HT1080 (cell line): Measurements from ENCODE around the gene NDUFS6. TPM values are rescaled to one million over a fixed set of nuclear protein-coding genes. Genes with fewer than 3 reads are reported as not detected.

Experiments
- DNase-seq: peaks from one replicate; pipeline ENCODE4 v3.0.0-alpha.2; 2015; ENCODE audit warnings: low read depth
- polyA plus RNA-seq, 2 experiments: library from polyadenylated mRNA; depleted of rRNA; stranded (reverse); fragments of >200 nt; gene quantifications; 2 replicates each; pipeline ENCODE4 v1.2.3, GENCODE V29; 2015
- total RNA-seq: library from RNA; depleted of rRNA; stranded (reverse); fragments of >200 nt; shearing (Covaris generic); gene quantifications from 2 replicates; pipeline ENCODE4 v1.2.3, GENCODE V29; 2014; rRNA removed

The NDUFS6 gene
- 77.4 and 102 TPM in 2 replicates for total RNA-seq
- polyA plus RNA-seq (2015; cell fraction: cytosol; rRNA removed) = 106 and 165 TPM in 2 replicates
- polyA plus RNA-seq (2015; cell fraction: nucleus; rRNA removed) = 33.7 and 60.3 TPM in 2 replicates

DNA sequence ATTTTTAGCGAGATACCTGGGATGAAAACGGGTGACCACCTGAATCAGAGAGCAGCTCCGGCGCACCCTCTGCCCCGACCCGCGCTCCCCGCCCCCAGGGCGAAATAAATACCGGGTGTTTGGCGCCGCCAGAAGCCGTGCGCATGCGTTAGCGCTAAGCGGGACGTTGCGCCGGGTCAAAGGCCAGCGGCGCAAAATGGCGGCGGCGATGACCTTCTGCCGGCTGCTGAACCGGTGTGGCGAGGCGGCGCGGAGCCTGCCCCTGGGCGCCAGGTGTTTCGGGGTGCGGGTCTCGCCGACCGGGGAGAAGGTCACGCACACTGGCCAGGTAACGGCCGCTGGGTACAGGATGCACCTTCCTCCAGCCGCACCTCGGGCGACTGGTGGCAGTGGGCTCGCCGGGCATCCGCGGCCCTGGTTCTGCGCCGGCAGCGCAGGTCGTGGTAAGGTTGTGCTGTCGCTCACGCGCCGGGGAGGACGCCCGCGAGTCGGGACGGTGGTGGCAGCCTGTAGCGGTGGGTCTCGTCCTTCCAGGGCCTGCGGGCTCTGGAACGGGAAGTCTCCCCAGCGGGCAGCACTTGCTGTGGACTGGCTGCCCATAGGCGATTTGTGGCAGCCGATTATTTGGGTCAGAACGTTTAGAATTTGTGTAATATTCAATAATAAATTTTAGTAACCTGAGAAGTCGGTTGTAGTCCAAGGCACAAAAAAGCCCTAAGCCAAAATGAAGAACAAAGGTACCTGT lies at the start of gene NDUFS6:
Gene NDUFS6 (plus strand): TSS at position 186 of the 745 bp plus-strand sequence. CDS start 11 bp downstream, at position 197.
- DNase-seq = peak; percentile 69

DNA sequence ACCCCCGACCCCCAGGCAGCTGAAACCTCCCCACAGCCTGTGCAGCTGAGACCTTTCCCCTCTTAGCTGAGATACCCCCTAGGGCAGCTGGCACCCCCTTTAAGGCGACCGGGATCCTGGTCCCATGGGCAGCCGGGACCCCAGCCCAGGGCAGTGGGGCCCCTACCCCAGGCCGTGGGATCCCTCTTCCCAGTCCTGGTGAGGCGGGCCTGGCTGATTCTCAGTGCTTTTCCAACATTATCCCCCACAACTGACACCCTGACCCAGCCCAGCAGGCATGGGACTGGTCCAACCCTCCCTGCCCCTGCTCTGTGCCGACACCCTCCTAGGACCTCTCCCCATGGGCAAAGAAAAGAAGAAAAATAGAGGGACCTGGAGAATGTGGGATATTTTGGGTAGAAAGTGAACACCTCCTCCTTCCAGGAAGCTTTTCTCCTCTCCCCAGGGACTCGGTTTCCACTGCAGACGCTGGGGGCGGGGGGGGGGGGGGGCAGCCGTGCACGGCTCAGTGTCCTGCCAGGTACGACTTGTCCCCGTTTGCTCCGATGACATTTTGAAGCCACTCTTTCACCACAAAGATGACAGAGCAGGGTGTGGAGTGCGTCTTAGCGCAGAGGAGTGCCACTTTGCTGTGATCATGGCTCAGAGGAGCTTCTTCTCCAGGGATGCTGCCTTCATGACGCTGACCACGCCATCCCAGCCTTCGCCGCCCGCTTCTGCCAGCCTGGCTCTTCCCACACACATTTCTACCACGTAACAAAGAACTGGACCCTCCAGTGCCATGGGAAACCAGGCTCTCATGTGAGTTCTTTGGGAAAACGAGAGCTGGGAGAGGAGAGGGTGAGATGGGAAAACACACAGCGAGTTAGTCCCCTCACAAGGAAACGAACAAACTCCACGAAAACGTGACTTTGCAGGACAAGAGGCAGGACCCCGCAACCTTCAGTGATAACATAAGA lies 49.1 kb upstream of the NDUFS6 start:
- no peak for DNase-seq

GRCh38 chr5:1752881-1753280 lies 48.3 kb upstream of the NDUFS6 start:
- DNase-seq = no peak

DNA sequence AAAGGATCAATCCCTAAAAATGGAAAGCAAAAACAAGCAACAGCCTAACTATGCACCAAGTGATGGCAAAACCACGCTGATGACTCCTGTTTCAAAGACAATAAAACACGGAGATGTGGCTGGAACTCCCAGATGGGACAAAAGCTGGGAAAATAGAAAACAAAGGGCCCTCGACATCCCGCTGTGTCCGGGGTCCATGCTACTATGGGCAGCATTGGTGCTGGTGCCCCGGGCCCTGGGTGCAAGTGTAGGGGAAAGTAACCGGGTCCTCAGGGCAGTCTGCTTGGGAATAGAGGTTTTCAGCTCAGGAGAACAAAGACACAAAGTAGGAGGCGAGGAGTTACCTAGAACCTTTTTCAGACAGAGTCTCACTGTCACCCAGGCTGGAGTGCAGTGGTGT lies 47.7 kb upstream of the NDUFS6 start:
- no peak for DNase-seq

DNA sequence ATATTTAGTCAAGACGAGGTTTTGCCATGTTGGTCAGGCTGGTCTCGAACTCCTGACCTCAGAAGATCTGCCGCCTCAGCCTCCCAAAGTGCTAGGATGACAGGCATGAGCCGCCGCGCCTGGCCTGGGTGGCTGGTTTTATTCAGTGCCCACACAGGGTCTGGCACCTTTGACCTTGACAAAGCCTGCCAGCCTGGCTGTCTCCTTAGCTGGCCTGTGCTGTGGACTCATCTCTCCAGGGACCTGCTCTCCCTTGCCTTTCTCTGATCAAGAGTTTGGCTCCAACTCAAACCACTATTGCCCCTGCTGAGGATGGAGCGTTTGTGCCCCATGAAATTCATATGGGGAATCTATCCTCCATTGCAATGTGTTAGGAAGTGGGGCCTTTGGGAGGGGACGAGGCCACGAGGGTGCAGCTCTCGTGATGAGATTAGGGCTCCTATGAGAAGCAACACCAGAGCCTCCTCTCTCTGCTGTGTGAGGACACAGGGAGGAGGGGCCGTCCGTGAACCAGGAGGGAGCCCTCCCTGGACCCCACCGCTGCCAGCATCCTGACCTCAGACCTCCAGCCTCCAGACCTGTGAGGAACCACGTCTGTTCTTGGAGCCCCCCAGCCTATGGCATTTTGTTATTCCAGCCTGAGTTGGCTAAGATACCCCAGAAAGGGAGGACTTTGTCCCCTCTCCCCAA lies 46.5 kb upstream of the NDUFS6 start:
- DNase-seq = no peak

- DNase-seq = no peak
These were observed 45.8 kb upstream of the NDUFS6 start for GRCh38 chr5:1755321-1755949.

GRCh38 chr5:1756481-1756880 lies 44.7 kb upstream of the NDUFS6 start:
- DNase-seq = no peak

DNA sequence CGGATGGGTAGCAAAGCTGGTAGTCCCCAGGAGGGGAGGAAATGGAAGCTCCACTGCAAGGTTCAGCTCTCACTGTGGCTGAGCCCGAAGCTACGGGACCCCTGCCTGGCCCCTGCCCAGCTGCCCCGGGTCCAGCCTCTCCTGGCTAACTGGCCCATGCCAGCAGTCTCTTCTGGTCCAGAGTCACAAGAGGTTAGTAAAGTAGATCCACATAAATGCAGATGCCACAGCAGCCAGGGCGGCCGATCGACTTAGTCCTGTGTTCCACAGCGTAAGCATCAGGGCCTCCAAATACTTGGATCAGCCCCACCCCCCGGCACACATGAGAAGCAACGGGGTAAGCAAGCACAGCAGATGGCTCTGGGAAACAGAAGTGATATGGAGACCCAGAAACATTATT lies 43.7 kb upstream of the NDUFS6 start:
- no peak for DNase-seq

- no peak for DNase-seq
These were observed 42.6 kb upstream of the NDUFS6 start for GRCh38 chr5:1758574-1758973.

- no peak for DNase-seq
These were observed 41.7 kb upstream of the NDUFS6 start for GRCh38 chr5:1759378-1759970.

DNA sequence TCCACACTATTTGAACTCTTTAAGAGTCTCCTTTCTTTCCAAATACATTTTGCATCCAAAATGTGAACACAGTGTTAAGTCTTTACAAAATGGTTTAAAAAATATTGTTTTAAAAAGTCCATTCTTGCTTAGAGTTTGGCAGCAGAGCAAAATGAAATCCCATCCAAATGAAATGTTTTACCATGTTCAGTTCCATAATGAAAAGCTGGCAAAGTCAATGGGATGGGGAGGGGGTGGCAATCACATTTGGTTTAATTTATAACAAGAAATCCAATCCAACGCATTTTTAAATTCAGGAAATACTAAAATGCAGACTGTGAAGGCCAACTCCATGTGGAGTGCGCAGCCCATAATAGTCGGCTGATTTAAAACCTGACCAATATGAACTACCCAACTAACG lies 41.0 kb upstream of the NDUFS6 start:
- no peak for DNase-seq

DNA sequence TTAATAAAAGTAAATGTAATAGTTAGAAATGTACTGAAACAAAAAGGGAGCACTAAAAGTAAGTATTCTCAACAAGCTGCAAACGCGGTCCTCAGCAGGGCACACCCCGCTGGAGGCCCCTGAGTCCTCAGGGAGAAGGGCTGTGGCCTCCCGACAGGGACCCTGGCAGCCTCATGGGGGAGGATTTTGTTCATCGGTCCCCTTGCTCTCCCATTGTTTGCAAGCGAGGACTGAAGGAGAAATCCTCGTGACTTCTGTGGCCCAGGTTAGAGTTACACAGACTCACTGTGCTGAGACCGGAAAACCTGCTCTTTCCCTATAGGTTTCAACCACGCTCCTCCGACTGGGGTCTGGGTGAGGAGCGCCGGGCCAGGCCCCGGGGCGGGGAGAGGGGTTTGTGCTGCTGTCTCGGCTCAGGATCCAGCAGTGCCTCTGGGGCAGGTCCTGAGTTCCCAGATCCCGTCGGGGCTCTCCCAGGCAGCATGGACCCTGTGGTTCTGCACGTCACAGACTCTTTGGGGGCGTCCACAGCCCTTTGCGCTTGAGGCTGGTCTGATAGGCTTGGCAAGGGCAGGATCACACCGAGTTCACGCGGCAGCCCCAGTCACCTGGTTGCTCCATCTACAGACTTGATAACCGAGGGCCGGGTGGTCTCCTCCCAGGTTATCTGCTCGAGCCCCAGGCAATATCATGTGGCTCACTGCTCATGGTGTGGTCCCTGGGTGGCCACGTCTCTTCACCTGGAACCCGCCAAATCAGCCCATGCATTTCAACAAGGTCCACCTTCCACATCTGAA lies 40.4 kb upstream of the NDUFS6 start:
- no peak for DNase-seq

DNA sequence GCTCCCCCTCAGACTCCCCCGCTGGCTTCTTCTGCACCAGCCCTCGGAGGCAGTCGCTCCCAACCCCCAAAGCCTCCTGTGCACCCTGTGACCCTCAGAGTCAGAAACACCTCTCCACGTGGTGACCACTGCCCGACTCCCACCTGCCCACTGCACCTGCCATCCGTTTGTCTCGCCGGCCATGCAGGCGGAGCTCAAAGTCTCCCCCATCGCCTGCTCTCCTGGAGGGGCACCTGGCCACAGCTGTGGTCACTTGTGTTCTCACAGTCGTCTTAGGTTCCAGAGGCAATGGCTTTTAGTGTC lies 39.8 kb upstream of the NDUFS6 start:
- DNase-seq = no peak

- no peak for DNase-seq
These were observed 38.9 kb upstream of the NDUFS6 start for GRCh38 chr5:1762121-1762882.

GRCh38 chr5:1762883-1763547 lies 38.2 kb upstream of the NDUFS6 start:
- no peak for DNase-seq

DNA sequence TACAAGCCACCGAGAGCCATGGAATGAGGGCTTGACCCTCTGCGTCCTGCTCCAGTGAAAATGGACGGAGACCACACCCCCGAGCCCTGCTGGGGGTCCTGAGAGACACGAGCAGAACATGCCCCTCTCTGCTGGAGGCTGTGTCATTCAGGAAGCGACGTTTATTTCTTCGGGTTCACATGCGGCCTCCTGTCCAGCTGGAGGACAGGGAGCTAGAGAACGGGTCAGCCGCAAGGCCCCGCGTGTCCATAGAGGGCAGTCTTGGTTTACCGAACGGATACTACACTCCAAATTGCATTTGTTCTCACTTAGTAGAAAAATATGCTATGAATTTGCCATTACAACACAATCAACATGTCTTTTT lies 37.7 kb upstream of the NDUFS6 start:
- peak; percentile 60 for DNase-seq

GRCh38 chr5:1763960-1764605 lies 37.1 kb upstream of the NDUFS6 start:
- DNase-seq = no peak

DNA sequence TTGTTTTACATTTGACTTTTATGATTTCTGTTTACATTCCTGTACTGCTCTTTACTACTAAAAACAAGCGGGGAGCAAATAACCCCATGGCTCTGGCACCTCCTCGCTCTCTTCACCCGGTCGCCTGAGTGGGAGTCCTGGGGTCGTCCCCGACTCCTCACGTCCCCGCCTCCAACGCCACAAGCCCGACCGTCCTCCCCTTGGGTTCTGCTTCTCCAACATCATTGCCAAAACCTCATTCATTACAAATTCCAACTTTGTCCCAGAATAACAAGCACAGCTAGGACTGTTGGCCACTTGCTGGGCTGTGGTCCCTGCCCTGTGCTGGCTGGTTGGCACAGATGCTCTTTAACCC lies 36.6 kb upstream of the NDUFS6 start:
- no peak for DNase-seq
